Uterus (tissue), 4 donors: Measurements from ENCODE around the gene MAP3K19. TPM values are rescaled to one million over a fixed set of nuclear protein-coding genes. Genes with fewer than 3 reads are reported as not detected.

Experiments used
- DNase-seq, 2 donors: peaks; one replicate each; pipeline ENCODE4 v3.0.0-alpha.2; 2019 to 2020
- H3K27ac ChIP-seq, 2 donors: fragments of 200-600 bp; sonication (generic); 1 replicate in 1 of 2; 2 replicates in 1 of 2; pipeline ENCODE4 v1.5.1; 2016 to 2018
- H3K27me3 ChIP-seq, 2 donors: fragments of 200-600 bp; sonication (generic); one replicate each; pipeline ENCODE4 v1.5.1; 2018 to 2019; ENCODE audit warnings: control low read depth in 1 of 2
- H3K36me3 ChIP-seq, 2 donors: fragments of 200-600 bp; sonication (generic); one replicate each; pipeline ENCODE4 v1.5.1; 2019; ENCODE audit warnings: control low read depth in 1 of 2
- H3K4me1 ChIP-seq, 2 donors: fragments of 200-600 bp; sonication (generic); one replicate each; pipeline ENCODE4 v1.5.1; 2018 to 2019; ENCODE audit warnings: control low read depth in 1 of 2
- H3K4me3 ChIP-seq, 2 donors: fragments of 200-600 bp; sonication (generic); 1 replicate in 1 of 2; 2 replicates in 1 of 2; pipeline ENCODE4 v1.5.1; 2018 to 2019; ENCODE audit warnings: mild to moderate bottlenecking in 1 of 2
- H3K9me3 ChIP-seq, 2 donors: fragments of 200-600 bp; sonication (generic); one replicate each; pipeline ENCODE4 v1.5.1; 2019; ENCODE audit warnings: control low read depth in 1 of 2
- CTCF ChIP-seq, 4 experiments: fragments of 200-600 bp in 2 of 4; fragments of 450-650 bp in 2 of 4; sonication (generic) in 2 of 4; IDR thresholded peaks; one replicate each; pipeline ENCODE4 v1.5.1; 2016 to 2019; ENCODE audit warnings: antibody characterized with exemption in 4 of 4, mild to moderate bottlenecking in 2 of 4, moderate library complexity in 1 of 4
- POLR2A ChIP-seq, 2 donors: fragments of 450-650 bp; IDR thresholded peaks; one replicate each; pipeline ENCODE4 v1.6.1; 2016; ENCODE audit warnings: antibody characterized with exemption in 2 of 2, mild to moderate bottlenecking in 1 of 2, moderate library complexity in 1 of 2
- intact Hi-C: fragments of 100-400 bp; cut with DNase I; formaldehyde crosslinking; loops from one replicate; pipeline ENCODE4 v1.15.1; 2023; ENCODE audit warnings: low total_unique reads
- total RNA-seq, 4 donors: library from RNA; depleted of rRNA in 3 of 4; stranded (reverse); fragments of >200 nt in 3 of 4; gene quantifications; one replicate each; pipeline versions ENCODE4 v1.1.0 to v1.2.4, GENCODE V29; 2014 to 2023
- donor health status: DM: yes; HTN: yes; CAD: no.

Gene MAP3K19
- total RNA-seq, 4 donors from 2014 or later, result 0.40 to 3.8 (median 2.1) TPM; not detected in 1

- H3K9me3 ChIP-seq, result no peaks in the 10 kb centered on the region
- H3K36me3 ChIP-seq, result no peaks in the 10 kb centered on the region
- peak within 1 kb of the TSS; percentile 82 to 91 for H3K27ac ChIP-seq
- H3K4me3 ChIP-seq, result peak within 1 kb of the TSS; percentile 64 to 77
- intact Hi-C loops, result no loop called here
- peaks cover 4 to 18% of the 10 kb centered on the region in 2 donors for H3K4me1 ChIP-seq
- peak; percentile 58 to 72 for DNase-seq
- no peaks in the 10 kb centered on the region for H3K27me3 ChIP-seq
- TF ChIP-seq POLR2A (IDR thresholded peaks at IDR 0.05), result peak in 1 of 2 donors; percentile 49
- TF ChIP-seq CTCF (IDR thresholded peaks at IDR 0.05), result no peak
These were observed 5.0 kb upstream of the MAP3K19 start, which contains the start of gene RAB3GAP1 for GRCh38 chr2:135052042-135052876. Gene RAB3GAP1, plus strand, starts transcription at chr2:135052292. Its CDS starts 16 bp downstream, at chr2:135052308.

DNA sequence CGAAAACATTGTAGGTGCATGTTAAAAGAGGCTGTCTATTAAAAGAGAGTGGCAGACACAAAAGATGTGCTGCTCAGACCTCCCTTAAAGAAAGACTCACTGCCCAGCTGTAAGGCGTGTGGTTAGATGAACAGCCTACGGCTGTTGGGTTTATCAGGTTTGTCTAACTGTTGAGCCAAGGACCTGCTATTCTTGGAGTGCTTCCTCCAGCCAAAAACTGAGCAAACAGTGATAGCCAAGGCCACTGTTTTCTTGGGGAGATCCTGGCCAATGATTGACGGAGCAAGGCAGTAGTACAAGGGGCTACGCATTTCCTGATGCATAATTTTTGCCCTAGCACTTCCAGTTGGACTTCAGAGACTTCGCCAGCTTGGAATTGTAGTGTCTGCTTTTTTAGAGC, 3.4 kb upstream of the MAP3K19 start:
- no peak overlapping the region for H3K4me3 ChIP-seq
- no peak for DNase-seq
- intact Hi-C loops, result no loop called here

DNA sequence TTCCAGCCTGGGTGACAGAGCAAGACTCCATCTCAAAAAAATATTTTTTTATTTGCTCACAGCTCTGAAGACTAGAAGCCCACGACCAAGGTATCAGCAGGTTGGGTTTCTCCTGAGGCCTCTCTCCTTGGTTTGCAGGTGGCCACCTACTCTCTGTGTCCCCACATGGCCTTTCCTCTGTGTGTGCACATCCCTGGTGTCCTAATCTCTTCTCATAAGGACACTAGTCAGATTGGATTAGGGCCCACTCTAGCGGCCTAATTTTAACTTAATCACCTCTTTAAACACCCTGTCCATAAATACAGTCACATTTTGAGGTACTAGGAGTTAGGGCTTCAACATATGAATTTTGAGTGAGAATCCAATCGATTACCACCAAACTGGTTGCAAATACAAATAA, 2.9 kb upstream of the MAP3K19 start:
- no peaks in the 10 kb centered on the region for H3K27me3 ChIP-seq
- H3K4me3 ChIP-seq, result no peak overlapping the region
- no peaks in the 10 kb centered on the region for H3K36me3 ChIP-seq
- peaks cover 4 to 18% of the 10 kb centered on the region in 2 donors for H3K4me1 ChIP-seq
- intact Hi-C loops, result no loop called here
- no peak for DNase-seq
- H3K27ac ChIP-seq, result no peak overlapping the region
- H3K9me3 ChIP-seq, result no peaks in the 10 kb centered on the region
- TF ChIP-seq POLR2A (IDR thresholded peaks at IDR 0.05), result no peak
- no peak for TF ChIP-seq CTCF (IDR thresholded peaks at IDR 0.05)

More for the DNA sequence above, 3.4 kb upstream of the MAP3K19 start:
- TF ChIP-seq CTCF (IDR thresholded peaks at IDR 0.05), result no peak
- TF ChIP-seq POLR2A (IDR thresholded peaks at IDR 0.05), result no peak
- Histone ChIP-seq H3K27me3 (no peaks in the 10 kb centered on the region), H3K36me3 (no peaks in the 10 kb centered on the region), H3K9me3 (no peaks in the 10 kb centered on the region), H3K27ac (no peak overlapping the region), H3K4me1 (peaks cover 4 to 18% of the 10 kb centered on the region in 2 donors)

GRCh38 chr2:135048122-135048521, 875 bp upstream of the MAP3K19 start:
- TF ChIP-seq POLR2A (IDR thresholded peaks at IDR 0.05), result no peak
- no peak for TF ChIP-seq CTCF (IDR thresholded peaks at IDR 0.05)
- Histone ChIP-seq H3K36me3 (no peaks in the 10 kb centered on the region), H3K4me3 (no peak overlapping the region), H3K9me3 (no peaks in the 10 kb centered on the region), H3K27me3 (no peaks in the 10 kb centered on the region), H3K27ac (no peak overlapping the region), H3K4me1 (no peaks in the 10 kb centered on the region)
- DNase-seq, result no peak
- intact Hi-C loops, result no loop called here

DNA sequence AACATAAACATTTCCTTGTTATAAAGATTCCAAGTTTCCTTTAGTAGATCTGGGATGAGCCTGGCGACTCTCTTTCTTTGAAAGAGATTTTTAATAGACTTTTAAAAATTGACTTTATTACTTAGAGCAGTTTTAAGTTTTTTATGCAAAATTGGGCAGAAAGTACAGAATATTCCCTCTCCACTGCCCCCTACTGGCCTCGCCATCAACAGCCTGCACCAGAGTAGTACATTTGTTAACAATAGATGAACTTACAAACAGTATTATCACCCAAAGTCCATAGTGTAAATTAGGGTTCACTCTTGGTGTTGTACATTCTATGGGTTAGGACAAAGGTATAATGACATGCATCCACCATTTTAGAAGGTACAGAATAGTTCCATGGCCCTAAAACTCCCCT, 3.9 kb downstream of the MAP3K19 start:
- Histone ChIP-seq H3K27me3 (no peaks in the 10 kb centered on the region), H3K9me3 (no peaks in the 10 kb centered on the region), H3K36me3 (no peaks in the 10 kb centered on the region), H3K27ac (no peak overlapping the region), H3K4me3 (no peak overlapping the region), H3K4me1 (no peaks in the 10 kb centered on the region)
- TF ChIP-seq POLR2A (IDR thresholded peaks at IDR 0.05), result no peak
- no peak for TF ChIP-seq CTCF (IDR thresholded peaks at IDR 0.05)
- intact Hi-C loops, result no loop called here
- no peak for DNase-seq
